M059J (cell line): ENCODE data around the gene SETBP1. TPM values are rescaled to one million over a fixed set of nuclear protein-coding genes. Genes with fewer than 3 reads are reported as not detected.

Experiments
- DNase-seq: peaks from one replicate; pipeline ENCODE4 v3.0.0-alpha.2; 2012; ENCODE audit warnings: low read depth
- total RNA-seq: library from RNA; depleted of rRNA; stranded (reverse); fragments of >200 nt; shearing (Covaris generic); gene quantifications from 2 replicates; pipeline ENCODE4 v1.2.3, GENCODE V29; 2014

Gene SETBP1
- total RNA-seq, 1 experiment from 2014 or later = 4.1 TPM

DNA sequence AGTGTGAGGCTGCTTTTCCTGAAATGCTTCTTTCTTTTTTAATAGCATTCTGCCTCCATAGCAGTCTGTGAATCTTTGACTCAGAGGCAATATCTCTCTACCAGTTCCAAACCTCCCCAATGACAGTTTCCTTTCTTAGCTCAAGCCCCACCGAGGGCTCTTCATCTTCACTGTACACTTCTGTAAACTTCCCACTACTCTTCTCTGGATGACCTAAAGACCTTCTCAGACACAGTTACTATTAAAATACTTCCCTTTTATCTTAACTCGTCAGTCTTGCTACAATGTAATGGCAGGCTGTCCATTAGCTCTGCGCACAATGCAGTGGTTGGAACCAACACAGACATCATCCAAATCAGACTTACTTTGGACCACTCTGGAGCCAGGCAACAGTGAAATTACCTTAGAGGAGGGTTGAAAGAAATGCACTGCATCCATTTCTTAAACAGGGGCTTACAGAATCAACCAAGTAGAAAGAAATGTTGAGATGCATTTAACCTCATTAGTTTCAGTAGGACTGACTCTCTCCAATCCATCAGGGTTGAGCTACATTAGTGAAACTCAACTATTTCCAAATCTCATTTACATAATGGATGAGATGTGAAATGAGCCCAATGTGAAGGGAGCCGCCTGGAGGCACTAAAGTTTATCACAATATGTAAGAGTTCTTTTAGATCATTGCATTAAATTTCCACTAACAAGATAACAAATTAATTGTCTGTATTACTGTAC, 343.8 kb downstream of the SETBP1 start:
- DNase-seq = no peak

DNA sequence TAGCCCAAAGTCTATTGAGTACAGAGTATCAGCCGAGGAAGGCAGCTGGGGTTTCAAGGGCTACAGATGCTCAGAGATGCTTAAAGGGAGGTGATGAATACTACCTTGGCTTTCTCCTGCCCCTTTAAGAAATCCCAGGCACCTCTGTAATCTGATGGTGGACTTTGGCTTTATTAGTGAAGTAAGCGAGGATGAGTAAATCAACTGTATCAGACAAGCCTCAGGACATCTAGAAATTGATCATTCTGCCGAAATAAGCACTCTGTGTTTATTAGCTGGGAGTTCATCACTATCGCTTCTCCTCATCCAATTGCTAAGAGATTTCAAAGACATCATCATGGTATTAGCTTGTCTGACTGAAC, 344.4 kb downstream of the SETBP1 start:
- DNase-seq = no peak

DNA sequence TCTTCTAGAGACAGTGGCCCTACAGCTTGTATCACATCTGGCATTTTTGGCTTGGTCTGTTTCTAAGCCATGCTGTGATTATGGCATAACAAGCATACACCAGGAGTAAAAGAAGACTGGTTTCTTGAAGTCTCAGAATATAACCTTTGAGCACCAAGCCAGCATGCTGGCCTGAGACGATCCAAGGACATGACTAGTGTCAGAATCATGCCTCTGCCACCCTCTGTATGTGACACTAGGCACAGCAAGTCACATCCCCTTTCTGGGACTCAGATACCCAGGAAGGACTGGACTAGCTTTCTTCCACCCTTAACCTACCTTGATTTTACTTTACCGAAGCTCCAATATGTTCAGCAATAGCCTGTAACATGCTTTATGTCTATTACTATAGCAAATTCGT, 345.5 kb downstream of the SETBP1 start:
- no peak for DNase-seq

DNA sequence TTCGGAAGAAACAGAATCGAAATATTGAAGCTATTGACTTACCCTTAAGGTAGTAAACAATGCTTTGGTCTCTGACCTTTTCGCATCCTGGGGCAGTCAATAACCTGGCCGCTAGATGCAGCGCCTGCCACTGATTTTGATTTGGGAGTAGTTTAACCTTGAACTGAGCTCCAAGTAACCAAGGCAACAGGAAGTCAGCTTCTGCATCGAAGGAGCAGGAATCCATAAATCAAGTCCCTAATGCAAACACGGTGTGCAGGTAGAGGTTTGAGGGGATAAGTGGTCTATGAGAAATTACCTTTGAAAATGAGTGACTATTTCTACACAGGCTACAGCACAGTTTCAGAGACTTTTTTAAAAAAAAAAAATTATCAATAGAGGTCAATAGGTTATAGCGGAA, 353.5 kb downstream of the SETBP1 start:
- DNase-seq = no peak

DNA sequence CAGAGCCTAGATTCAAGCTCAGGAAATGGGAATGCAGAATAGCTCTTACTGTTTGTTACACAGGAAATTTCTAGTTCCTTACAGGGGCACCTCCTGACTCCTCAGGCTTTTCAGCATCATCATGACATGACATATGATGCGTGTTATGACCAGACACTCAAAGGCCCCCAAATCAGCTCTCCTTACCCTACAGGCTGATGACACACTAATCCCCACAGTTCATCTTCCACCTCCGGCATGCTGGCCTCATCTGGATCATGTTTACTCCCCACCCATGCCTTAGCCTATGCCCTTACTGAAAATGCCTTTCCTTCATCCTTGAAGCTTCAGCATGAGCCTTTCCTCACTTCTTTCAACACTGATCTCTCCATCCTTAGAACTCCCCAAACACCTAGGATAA, 356.9 kb downstream of the SETBP1 start:
- no peak for DNase-seq

DNA sequence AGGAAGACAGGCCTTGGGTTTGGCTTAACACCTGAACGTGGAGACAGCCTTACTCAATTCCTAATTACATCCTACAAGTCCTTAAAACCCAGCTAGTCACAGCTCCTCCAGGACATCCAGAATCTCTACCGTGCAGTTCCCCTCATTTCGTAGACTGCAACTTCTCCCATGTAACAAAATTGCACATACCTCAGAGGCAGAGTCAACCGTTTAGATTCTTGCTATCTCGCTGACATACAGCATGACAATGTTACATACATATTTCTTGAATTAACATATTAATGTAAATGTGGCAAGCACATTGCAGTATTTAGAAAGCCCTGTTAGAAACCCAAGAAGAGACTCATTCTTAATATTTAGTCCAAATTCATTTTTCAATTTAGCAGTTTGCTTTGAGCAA, 358.7 kb downstream of the SETBP1 start:
- DNase-seq = no peak

DNA sequence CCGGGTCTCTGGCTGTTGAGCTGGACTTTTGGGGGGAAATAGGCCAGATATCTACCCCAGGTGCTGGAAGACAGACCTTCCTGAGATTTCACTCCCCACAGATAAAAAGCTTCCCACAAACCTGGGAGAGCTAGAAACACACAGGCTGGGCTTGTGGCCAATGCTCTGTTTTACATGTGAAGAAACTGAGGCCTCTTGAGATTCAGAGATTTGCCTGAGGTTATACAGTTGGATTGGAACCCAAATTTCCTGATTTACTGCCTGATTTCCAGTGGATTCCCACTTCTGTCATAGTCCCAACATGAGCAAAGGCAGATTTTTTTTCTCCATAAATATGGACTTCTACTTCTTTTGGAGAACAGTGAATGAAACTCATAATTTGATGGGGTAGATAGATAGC, 360.2 kb downstream of the SETBP1 start:
- no peak for DNase-seq

DNA sequence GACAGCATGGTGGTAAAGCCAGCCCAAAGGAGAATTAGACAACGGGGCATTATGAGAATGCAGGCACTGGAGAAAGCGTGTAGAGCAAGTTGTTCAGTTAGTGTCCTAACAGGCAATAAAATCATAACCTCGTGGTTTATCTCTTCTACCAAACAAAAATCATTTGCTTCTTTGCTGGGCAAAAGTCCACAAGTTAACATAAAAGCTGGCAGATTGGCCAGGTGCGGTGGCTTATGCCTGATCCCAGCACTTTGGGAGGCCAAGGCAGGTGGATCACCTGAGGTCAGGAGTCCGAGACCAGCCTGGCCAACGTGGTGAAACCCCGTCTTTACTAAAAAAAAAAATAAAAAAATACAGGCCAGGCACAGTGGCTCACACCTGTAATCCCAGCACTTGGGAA, 364.1 kb downstream of the SETBP1 start:
- no peak for DNase-seq

DNA sequence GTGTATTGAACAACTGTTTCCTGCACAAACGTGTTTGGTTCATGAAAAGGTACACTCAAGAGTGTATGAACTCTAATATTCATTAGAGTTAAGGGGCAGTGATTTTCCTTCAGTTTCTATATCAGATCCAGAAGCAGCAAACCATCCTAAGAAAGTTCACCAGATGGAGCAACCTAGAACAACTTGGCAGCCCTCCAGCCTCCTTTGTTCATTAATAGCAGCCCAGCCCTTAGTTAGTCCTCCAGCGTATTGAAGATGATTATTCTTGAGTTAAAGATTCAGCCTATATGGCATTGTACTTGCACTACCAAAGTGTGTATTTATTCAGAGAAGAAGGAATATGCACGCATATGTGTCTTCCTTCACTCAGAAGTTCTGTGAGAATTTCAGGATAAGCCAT, 365.5 kb downstream of the SETBP1 start:
- DNase-seq = no peak

DNA sequence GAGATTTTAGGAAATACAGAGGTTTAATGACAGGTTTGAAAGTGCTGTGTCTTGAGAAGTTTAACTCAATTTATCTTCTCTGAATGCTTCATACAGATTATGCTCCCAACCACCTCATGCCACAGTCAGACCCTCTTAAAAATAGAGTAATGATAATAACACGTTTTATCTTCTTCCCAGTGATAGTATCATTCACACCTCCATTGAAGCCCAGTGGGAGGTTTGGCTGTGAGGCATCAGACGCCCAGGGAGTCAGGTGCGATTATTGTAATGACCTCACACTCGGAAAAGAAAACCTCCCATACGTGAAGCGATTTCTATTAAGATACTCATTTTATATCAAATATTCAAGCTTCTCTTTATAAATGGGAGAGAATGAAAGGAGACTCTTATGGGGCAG, 366.3 kb downstream of the SETBP1 start:
- no peak for DNase-seq

DNA sequence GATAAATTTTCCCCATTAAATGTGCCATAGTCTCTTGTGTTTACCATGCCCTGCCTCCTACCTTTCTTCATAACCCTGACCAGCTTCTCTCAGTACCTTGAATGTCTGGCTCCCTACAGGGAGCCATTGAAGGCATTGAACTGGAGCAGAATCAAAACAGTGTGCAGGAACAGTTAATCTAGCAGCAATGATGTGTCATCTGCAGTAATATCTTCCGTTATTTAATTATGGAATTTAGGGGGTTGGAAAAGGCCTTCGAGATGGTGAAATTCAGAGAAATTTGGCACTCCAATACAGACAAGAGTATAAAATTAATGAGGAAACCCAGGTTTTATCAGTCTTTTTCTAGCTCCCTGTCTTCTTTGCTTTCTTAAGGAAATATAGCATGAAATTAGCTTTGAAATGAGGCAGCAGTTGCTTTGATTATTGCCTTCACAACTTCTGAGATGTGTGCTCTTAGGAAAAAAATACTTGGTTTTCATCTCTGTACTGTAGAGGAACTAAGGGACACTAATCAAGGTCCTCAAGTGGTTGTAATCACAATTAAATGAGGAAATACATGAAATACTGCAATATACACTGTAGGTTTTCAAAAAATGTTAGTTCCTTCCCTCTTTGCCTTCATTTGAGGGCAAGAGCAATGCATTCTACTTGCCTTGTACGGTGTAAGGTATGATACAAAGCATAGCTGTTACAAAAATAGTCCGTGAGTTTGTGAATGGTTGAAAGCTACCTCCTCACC, 369.1 kb downstream of the SETBP1 start:
- DNase-seq = no peak

DNA sequence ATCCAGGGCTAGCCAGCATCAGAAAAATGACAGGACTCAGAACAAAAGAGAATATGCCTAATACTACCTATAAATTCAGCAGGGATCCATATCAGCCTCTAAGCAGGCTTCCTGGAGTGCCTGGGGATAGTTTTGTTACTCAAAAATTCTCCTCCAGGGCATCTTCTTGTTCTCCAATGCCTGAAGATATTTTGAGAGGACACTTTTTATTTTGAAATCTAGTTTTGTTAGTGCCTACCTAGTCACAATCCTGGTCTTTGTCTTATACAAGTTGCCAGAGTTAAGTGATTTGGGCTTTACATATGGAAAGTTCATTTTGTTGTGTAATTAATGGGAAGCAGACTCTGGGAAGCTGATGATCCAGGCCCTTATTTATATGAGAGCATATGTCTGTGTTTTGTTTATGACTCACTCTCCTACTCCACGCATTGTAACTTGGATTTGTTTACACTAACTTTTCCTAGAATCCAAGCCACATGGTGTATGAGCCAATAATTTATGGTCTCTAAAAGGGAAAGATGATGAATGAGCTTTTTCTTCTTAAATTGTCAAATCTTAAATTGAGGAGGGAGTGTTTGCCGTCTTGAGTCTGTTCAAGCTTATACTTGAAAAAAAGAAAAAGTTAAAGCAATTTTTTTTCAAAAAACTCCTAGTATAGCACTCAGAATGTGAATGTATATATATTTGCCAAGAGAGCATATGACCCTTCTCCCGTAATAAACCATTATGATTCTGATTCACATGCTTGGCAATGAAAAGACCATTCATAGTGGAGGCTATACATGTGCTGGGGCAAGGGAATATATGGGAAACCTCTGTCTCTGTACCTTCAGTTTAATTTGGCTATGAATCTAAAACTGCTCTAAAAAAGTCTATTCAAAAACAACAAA, 370.3 kb downstream of the SETBP1 start:
- peak; percentile 89 for DNase-seq

DNA sequence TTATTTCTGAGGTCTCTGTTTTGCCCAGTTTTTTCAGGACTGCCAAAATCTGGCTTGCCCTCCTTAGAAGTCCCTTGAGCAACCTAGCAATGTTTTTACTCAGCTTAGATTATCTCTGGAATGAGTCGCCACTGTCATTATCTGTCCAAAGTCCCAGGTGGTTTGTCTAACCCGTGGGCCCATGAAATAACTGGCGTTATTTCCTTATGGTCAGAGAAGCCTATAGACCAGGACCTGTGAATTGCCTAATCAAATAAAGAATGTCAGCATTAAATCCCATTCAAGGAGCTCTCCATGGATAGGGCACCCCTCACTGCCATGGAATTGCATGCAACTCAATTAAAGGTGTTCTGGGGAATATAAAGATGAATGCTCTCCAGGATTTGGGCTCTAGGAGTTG, 373.9 kb downstream of the SETBP1 start:
- no peak for DNase-seq

DNA sequence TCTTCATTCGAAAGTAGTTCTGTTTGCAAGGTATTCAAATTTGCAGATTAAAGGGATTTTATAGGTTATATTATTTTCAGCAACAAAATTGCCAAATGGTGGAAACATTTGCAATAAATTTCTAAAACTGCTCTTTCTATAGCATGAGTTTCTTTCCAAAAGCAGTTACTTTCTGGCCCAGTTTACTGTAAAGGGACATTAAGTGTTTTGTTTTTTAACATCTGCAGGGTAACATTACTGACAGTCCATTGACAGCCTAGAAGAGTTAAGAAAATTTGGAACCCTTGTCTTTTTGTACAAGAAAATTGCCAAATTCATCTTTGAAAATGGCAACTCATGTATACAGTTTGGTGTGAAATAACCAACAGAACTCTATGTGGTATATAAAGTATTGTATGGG, 375.1 kb downstream of the SETBP1 start:
- no peak for DNase-seq

DNA sequence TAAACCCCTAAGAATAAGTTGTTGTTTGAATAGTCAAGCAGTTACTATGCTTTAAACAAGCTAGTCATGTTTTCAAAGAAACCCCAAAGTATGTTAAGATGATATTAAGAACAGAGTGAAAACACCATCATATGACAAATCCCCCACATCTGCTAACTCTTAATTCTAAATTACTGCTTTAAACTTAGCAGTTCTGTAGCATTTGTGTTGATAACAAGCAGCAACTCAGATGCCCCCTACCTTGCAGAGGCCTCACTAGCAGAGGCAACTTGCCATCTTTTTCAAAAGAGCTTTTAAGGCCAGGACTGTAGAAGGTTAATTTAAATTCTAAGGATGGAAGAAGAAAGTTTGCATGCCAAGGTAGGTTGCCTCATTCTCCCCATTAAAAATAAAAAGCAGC, 376.2 kb downstream of the SETBP1 start:
- DNase-seq = no peak

DNA sequence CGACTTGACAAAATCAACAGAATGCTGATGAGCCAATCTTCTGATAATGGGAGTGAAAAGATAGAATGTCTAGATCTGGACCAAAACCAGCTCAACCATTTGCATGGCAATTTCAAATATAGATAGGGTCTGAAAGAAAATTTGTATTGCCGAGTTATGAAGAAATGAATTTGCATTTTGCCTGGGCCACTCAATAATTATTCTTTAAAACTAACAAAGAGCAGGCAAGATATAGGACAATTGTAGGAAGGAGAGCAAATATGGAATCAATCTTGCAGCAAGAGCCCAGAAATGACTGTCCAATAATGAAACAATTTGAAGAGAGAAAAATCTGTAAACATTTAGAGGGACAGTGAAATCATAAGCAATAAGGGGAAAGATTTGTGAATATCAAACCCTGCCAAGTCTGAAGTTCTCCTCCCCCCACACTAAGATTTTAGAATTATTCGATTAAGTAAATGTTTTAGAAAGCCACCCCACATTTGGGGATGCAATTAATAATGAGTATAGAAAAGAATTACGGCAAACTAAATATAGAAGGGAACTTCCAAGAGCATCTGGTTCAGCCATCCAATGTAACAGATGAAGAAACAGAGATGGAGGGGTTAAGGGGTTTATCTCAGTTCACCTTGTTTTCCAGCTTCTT, 377.4 kb downstream of the SETBP1 start:
- no peak for DNase-seq

DNA sequence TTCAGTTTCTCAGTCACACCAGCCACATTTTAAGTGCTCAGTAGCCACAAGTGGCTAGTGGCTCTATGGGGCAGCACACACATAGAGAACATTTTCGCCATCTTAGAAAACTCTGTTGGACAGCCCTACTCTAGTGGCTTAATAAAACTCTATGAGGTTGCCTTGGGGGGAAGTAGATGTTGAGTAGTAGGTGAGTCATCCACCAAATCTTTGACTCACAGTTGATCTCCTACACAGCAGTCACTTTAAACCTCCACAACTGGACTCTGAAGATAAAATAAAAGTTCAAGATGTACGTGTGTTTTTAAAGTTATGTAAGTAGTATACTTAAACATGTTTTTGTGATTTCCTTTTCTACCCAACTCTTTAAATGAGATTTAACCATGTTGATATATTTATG, 379.0 kb downstream of the SETBP1 start:
- DNase-seq = peak; percentile 92

DNA sequence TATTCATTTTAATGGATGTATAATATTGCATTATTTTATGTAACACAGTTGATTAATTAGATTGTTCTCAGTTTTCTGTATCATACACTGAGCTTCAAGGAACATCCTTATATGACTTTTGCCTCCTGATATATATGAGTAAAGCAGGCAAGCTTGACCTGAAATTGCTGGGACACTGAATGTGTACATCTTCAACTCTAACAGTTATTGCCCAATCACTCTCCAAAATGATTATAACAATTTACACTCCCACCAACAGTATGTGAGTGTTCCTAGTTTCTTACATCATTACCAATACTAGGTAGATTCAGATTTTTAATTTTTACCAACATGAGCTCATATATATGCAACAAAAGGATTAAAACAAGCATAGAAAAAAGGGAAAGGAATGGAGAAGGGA, 379.4 kb downstream of the SETBP1 start:
- no peak for DNase-seq

DNA sequence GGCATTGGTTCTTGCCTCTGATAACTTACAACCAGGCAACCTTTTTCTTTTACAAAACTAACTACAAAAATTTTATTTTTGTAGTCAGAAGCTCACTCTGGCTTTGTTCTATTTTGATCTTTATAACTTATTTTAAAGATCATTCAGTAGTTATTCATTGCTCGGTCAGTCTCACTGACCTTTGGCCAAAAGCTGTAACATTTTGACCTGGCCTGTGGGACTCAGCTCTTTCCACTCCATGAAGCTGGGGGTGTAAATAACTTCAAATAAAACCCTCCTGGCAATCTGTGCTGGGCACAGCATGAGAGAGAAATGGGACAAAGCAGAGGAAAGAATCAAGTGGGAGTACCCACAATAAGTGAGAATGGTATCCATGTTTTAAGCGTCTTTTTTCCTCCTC, 380.7 kb downstream of the SETBP1 start:
- no peak for DNase-seq

DNA sequence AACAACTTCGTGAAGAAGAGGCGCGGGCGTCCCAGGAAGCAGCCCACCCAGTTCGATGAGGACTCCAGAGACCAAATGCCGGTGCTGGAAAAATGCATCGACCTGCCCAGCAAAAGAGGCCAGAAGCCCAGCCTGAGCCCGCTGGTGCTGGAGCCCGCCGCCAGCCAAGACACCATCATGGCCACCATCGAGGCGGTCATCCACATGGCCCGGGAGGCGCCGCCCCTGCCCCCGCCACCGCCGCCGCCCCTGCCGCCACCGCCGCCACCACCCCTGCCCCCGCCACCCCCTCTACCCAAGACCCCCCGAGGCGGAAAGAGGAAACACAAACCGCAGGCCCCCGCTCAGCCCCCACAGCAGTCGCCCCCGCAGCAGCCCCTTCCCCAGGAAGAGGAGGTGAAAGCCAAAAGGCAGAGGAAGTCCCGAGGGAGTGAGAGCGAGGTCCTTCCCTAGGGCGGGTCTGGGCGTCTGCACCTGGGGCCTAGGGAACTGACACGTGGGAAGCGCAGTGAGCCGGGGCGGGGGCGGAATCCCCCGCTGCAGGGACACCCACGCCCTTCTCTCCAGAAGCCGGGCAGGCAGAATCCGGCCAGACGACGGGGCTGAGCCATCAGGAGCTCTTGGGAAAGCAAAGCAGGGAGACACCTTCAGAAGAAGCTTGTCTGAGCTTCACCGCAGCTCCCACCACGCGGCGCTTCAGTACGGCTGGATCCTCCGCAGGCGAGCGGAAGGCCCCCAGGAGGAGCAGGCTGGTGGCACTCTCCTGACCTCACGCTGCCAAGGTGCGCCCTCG, 382.8 kb downstream of the SETBP1 start:
- no peak for DNase-seq

DNA sequence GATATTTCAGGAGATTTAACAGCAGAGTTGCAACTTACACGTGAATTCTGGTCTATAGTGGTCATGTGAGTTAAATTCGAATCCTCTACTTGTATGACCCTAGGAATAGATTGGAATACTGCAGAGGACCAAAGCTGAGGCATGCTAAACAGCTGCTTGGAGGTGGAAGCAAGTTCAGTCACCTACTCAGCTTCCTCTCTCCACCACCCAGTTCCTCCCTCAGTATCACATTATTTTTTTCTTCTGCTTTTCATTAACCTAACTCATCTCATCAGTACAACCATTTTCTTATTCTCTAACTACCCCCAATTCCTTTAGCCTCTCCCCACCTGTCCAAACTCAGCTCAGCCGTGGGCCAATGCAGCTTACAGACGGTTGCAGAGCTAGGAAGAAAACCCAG, 385.5 kb downstream of the SETBP1 start:
- no peak for DNase-seq
